AG09309 (cell line): ENCODE measurements around the gene MSH4.
A peak's percentile ranks its signal among the peaks of the same experiment; 100 is the strongest.
"Not testable (repeated sequence)": the region's sequence is repeated elsewhere in the genome, so short reads cannot be mapped to it uniquely, and the experiment has no call there.

Experiments
- DNase-seq: peaks from one replicate; pipeline ENCODE4 v3.0.0-alpha.2; 2010; ENCODE audit warnings: low read depth
- H3K4me3 ChIP-seq: 2 replicates; pipeline ENCODE4 v1.5.1; 2011; ENCODE audit warnings: mild to moderate bottlenecking, low read depth, low read length, moderate library complexity; ENCODE audit not compliant: control insufficient read depth
- TF ChIP-seq, protein P1 (sequence below): IDR thresholded peaks from 2 replicates; pipeline ENCODE4 v1.5.1; 2011; ENCODE audit warnings: mild to moderate bottlenecking, low read depth, low read length, inconsistent platforms; ENCODE audit not compliant: insufficient read depth, control insufficient read depth; ENCODE audit errors: missing control alignments

The MSH4 gene

DNA sequence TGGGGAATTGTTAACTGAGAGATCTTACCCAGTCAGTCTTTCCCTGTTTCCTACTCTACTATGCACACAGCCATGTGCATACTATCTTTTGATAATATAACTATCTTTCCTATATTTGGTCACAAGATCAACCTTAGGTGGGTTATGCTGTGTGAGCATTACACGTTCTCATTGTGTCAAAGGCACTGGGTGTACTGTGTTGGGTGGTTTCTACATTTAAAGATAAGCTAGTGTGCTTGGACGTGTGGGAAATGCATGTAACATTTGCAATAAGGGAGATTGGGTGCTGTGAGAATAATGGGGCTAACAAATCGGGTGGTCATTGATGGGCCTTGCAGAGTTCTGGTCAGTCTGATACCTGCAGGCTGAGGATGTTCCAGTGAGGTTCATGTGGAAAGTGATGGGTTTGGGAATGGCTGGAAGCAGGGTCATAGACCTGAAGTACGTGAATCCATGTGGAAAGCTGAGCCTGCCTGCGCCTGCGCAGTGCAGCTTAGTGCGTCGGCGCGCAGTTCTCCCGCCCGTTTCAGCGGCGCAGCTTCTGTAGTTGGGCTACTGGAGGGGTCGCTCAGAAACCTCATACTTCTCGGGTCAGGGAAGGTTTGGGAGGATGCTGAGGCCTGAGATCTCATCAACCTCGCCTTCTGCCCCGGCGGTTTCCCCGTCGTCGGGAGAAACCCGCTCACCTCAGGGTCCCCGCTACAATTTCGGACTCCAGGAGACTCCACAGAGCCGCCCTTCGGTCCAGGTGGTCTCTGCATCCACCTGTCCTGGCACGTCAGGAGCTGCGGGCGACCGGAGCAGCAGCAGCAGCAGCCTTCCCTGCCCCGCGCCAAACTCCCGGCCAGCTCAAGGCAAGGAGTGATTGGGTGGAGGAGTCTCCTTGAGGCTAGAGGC is at the start of gene MSH4:
Gene MSH4, plus strand, starts transcription at position 507 of the 897 bp plus-strand sequence. Its CDS starts 104 bp downstream, at position 611.
- TF ChIP-seq, protein P1, sequence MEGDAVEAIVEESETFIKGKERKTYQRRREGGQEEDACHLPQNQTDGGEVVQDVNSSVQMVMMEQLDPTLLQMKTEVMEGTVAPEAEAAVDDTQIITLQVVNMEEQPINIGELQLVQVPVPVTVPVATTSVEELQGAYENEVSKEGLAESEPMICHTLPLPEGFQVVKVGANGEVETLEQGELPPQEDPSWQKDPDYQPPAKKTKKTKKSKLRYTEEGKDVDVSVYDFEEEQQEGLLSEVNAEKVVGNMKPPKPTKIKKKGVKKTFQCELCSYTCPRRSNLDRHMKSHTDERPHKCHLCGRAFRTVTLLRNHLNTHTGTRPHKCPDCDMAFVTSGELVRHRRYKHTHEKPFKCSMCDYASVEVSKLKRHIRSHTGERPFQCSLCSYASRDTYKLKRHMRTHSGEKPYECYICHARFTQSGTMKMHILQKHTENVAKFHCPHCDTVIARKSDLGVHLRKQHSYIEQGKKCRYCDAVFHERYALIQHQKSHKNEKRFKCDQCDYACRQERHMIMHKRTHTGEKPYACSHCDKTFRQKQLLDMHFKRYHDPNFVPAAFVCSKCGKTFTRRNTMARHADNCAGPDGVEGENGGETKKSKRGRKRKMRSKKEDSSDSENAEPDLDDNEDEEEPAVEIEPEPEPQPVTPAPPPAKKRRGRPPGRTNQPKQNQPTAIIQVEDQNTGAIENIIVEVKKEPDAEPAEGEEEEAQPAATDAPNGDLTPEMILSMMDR, result no peak
- no peak within 1 kb of the TSS for H3K4me3 ChIP-seq
- DNase-seq, result no peak

DNA sequence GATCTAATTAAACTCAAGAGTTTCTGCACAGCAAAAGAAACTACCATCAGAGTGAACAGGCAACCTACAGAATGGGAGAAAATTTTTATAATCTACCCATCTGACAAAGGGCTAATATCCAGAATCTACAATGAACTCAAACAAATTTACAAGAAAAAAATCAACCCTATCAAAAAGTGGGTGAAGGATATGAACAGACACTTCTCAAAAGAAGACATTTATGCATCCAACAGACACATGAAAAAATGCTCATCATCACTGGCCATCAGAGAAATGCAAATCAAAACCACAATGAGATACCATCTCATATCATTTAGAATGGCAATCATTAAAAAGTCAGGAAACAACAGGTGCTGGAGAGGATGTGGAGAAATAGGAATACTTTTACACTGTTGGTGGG is 39.5 kb upstream of the MSH4 start:
- H3K4me3 ChIP-seq, DNase-seq: not testable (repeated sequence)

DNA sequence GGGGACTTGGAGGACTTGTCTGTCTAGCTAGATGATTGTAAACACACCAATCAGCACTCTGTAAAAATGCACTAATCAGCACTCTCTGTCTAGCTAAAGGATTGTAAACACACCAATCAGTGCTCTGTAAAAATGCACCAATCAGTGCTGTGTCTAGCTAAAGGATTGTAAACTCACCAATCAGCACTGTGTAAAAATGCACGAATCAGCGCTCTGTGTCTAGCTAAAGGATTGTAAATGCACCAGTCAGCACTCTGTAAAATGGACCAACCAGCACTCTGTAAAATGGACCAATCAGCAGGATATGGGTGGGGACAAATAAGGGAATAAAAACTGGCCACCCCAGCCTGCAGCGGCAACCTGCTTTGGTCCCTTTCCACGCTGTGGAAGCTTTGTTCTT is 38.1 kb upstream of the MSH4 start:
- DNase-seq, H3K4me3 ChIP-seq: not testable (repeated sequence)

DNA sequence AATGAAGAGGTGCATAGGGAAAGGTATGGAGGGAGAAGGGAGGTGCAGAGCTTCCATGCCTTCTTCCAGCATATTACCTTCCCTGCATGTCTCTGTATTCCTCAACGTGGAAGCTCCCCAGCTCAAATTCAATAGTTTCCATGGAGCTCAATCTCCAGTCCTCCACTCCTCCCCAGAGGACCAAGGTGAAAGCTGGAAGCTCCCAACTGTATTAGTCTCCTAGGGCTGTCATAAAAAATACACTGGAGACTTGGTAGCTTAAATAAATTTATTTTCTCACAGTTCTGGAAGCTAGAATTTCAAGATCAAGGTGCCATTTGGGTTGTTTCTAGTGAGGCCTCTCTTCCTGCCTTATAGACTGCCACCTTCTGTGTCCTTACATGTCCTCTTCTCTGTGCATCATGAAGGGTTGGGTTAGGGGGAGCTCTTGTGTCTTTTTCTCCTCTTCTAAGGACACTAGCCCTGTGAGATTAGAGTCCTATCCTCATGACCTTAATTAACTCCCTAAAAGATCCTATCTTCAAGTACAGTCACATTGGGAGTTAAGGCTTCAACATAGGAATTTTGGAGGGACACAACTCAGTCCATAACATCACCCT is 32.5 kb upstream of the MSH4 start:
- no peak for DNase-seq
- H3K4me3 ChIP-seq, result no peak overlapping the region
- TF ChIP-seq, protein P1, result no peak

DNA sequence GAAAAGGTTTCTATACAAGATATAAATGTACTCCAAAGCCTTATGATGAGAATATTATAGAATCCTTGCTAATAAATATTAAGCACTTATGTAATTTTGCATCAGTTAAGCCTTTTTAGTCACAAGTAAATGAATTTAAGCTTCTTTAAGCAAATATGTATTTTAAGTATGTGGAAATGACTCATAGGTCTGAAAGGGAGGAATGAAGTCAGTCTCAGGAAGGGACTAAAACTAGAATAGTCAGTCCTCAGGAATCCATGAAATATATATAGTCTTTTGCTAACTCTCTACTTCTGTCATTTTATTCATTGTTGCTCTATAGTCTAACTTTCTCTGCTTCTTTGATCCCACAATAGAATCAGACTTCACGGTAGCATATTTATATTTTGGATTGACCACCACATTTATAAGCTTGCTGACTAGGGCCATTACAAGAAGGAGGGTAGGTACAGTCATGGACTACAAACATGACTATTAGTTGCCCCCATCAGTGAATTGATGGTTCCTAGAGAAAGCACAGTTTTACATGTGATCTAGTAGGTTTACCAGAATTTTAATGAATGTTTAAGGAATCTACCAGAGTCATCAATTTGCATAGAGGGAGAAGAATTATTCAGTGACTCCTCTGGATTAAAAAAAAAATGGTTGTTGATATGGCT is 30.9 kb upstream of the MSH4 start:
- peak; percentile 46 for DNase-seq
- TF ChIP-seq, protein P1, result no peak
- H3K4me3 ChIP-seq, result no peak overlapping the region

DNA sequence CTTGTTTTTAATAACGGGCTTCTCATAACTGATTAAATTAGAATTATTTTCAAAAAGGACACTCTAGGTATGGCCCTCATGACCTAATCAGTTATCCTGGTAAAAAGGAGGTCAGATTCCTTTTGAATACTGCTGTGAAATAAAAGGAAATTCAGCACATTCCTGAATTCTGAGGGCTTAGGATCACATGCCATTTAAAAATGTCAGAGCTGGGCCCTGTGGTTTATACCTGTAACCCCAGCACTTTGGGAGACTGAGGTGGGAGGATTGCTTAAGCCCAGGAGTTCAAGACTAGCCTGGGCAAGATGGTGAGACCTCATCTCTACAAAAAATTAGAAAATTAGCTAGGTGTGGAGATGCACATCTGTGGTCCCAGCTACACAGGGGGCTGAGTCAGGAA is 28.7 kb upstream of the MSH4 start:
- no peak for DNase-seq
- H3K4me3 ChIP-seq, result no peak overlapping the region
- TF ChIP-seq, protein P1, result no peak

DNA sequence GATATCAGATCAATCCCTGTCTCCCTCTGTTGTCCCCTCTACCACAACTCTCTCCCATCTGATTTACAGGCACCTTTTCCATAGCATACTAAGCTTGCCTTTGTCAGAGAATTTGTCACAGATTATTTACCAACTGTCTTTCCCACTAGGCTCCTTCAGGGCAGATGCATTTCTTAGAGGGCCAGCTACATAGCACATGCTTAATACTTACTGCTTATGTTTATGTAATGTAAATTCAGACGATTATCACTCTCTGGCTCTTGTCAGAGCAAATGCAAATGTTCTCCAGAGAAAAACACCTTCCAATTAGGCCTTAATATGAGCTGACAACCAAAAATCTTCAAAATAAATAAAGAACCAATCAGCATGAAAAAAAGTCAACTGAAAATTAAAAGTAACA is 25.9 kb upstream of the MSH4 start:
- H3K4me3 ChIP-seq, result no peak overlapping the region
- TF ChIP-seq, protein P1, result no peak
- DNase-seq, result no peak
